ENCODE results near the gene H3-3A. TPM values are rescaled to one million over a fixed set of nuclear protein-coding genes. Genes with fewer than 3 reads are reported as not detected.

Gene H3-3A
- total and polyA plus RNA-seq, 7 experiments from 2014 or later = 388 to 832 (median 498) TPM

Other genes with a start within 250 kb of the H3-3A start
- 100 to 1,000 TPM; 189 to 611 (median 383) TPM for gene TMEM63A, start 180.3 kb upstream of the H3-3A start, total RNA-seq
- 10 to 100 TPM; 55.0 to 85.3 TPM for gene TMEM63A, start 180.3 kb upstream of the H3-3A start, polyA plus RNA-seq
- under 1 TPM in 2 of 5 experiments, not detected in 3; 0.84 to 0.85 TPM for gene LEFTY1, start 173.6 kb upstream of the H3-3A start, total RNA-seq
- gene LEFTY1, start 173.6 kb upstream of the H3-3A start, polyA plus RNA-seq = not detected
- gene PYCR2, start 138.5 kb upstream of the H3-3A start, total RNA-seq = 100 to 1,000 TPM in 3 of 5 experiments, 10 to 100 TPM in 2; 46.4 to 137 (median 109) TPM
- gene PYCR2, start 138.5 kb upstream of the H3-3A start, polyA plus RNA-seq = 100 to 1,000 TPM; 112 to 148 TPM
- gene LEFTY2, start 121.5 kb upstream of the H3-3A start, total RNA-seq = not detected
- gene LEFTY2, start 121.5 kb upstream of the H3-3A start, polyA plus RNA-seq = under 1 TPM in 1 of 2 donors, not detected in 1; 0.45 TPM
- gene SDE2, start 63.4 kb upstream of the H3-3A start, total RNA-seq = 10 to 100 TPM; 20.4 to 36.3 (median 20.8) TPM
- 1 to 10 TPM; 9.3 TPM for gene SDE2, start 63.4 kb upstream of the H3-3A start, polyA plus RNA-seq
- 10 to 100 TPM; 19.6 to 29.9 (median 26.1) TPM for gene ACBD3, start 124.0 kb downstream of the H3-3A start, total RNA-seq
- gene ACBD3, start 124.0 kb downstream of the H3-3A start, polyA plus RNA-seq = 10 to 100 TPM; 15.4 to 21.3 TPM
- not detected for gene MIXL1, start 160.9 kb downstream of the H3-3A start, total RNA-seq
- not detected for gene MIXL1, start 160.9 kb downstream of the H3-3A start, polyA plus RNA-seq
- 1 to 10 TPM; 2.0 to 8.0 (median 5.0) TPM for gene LIN9, start 246.4 kb downstream of the H3-3A start, total RNA-seq
- gene LIN9, start 246.4 kb downstream of the H3-3A start, polyA plus RNA-seq = 1 to 10 TPM; 4.8 to 5.2 TPM

All from naive thymus-derived CD4-positive, alpha-beta T cell (primary cell).